Measurements from ENCODE around the gene CIPC. TPM values are rescaled to one million over a fixed set of nuclear protein-coding genes. Genes with fewer than 3 reads are reported as not detected.

CIPC gene
- total and polyA plus RNA-seq, 2 donors (not counting 1 experiment from before 2014, with no cell fraction given) = 13.3 to 47.0 TPM

DNA sequence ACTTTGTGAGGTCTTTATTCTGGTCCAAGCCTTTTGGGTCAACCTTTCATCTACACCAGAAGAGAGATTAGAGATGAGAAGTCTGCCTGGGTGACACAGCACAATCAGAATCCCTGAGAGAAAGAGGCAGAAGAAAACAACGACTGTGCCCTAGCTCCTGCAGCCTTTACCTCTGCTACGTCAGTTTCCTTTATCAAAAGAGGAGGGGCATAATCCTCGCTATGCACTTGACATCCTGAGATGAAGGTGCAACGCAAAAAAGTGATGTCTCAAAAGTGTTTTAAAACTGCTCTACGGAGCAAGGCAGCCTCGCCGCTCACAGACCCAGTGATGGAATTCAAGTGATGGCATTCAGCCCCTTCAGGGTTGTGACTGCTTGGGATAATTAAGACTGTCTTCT lies 21.8 kb downstream of the CIPC start:
- H3K9ac ChIP-seq (ENCODE audit: low read length) = no peak overlapping the region
- intact Hi-C loops (cut with micrococcal nuclease) = loop anchor here (2.0 to 5.0 kb wide), 5 partner anchors 91 to 587 kb away; partner anchors contain the start of genes AHSA1, ALKBH1, ANGEL1 and IRF2BPL
- H3K9me3 ChIP-seq (ENCODE audit: control extremely low read depth in 1 of 3, control insufficient read depth in 2 of 3, insufficient read depth in 1 of 3, low read length in 2 of 3) = no peaks in the 10 kb centered on the region
- DNase-seq = peak; percentile 40
- peak overlapping the region; percentile 89 to 93 for H3K27ac ChIP-seq (ENCODE audit: low read length in 2 of 2)
- CTCF ChIA-PET = interaction anchor here (0.6 to 26.3 kb wide), 4 partner anchors 17 to 1466 kb away, joined by 3 to 757 read pairs (median 6); partner anchors contain the start of gene CIPC
- peak overlapping the region; percentile 92 for H3K4me2 ChIP-seq (replicated peaks; ENCODE audit: low read depth, low read length, poor library complexity, severe bottlenecking)
- Mint-ChIP-seq H3K4me3 (peak overlapping the region; percentile 70), H3K27ac (peak overlapping the region; percentile 91), H3K27me3 (no peaks in the 10 kb centered on the region), H3K9me3 (ENCODE audit: insufficient read depth) (no peaks in the 10 kb centered on the region), H3K4me1 (peaks cover 77% of the 10 kb centered on the region)
- peaks cover 48% of the 10 kb centered on the region for H3K79me2 ChIP-seq (ENCODE audit: control insufficient read depth, insufficient read depth, low read length)
- H3K4me3 ChIP-seq (ENCODE audit: control extremely low read depth in 1 of 5, extremely low read depth in 1 of 5, insufficient read depth in 1 of 5, low read depth in 2 of 5, low read length in 4 of 5) = peak overlapping the region in 1 of 5 experiments; percentile 17
- ATAC-seq (ENCODE audit: low read depth) = no peak
- peaks cover 79 to 82% of the 10 kb centered on the region in 2 donors for H3K4me1 ChIP-seq (ENCODE audit: control insufficient read depth in 2 of 2, insufficient read depth in 2 of 2, low read length in 2 of 2)
- no peaks in the 10 kb centered on the region for H4K20me1 ChIP-seq (ENCODE audit: control insufficient read depth, insufficient read depth, low read length, poor library complexity, severe bottlenecking)
- H3K36me3 ChIP-seq (replicated peaks in 1 of 2; ENCODE audit: control extremely low read depth in 1 of 2, control insufficient read depth in 1 of 2, extremely low read depth in 1 of 2, insufficient read depth in 2 of 2, low read length in 1 of 2) = peaks cover 4 to 12% of the 10 kb centered on the region in 2 experiments
- 52% methylated on average over 3 of the region's 7 CpGs for WGBS (ENCODE audit: insufficient coverage)
- POLR2A ChIA-PET = interaction anchor here (3.0 to 7.5 kb wide), 2 partner anchors 21 to 90 kb away, joined by 9 to 110 read pairs; partner anchors contain the start of gene CIPC
- H3K27me3 ChIP-seq (replicated peaks in 1 of 4; ENCODE audit: control extremely low read depth in 1 of 4, control insufficient read depth in 3 of 4, insufficient read depth in 4 of 4, low read length in 3 of 4) = no peaks in the 10 kb centered on the region
- peak overlapping the region; percentile 9 for H2AFZ ChIP-seq (ENCODE audit: insufficient read depth, low read depth, low read length, poor library complexity, severe bottlenecking)
- TF ChIP-seq EZH2 (IDR thresholded peaks at IDR 0.05; ENCODE audit: borderline replicate concordance, insufficient read depth, low read depth, low read length, poor library complexity, severe bottlenecking) (no peak), CTCF (IDR thresholded peaks at IDR 0.05) (no peak)

Data from B cell (primary cell).